ENCODE data around the gene IL15. TPM values are rescaled to one million over a fixed set of nuclear protein-coding genes. Genes with fewer than 3 reads are reported as not detected.

The IL15 gene
- total and polyA plus RNA-seq, 2 of the 4 experiments (the other 2 are of a cell fraction): 5.0 to 5.2 TPM

DNA sequence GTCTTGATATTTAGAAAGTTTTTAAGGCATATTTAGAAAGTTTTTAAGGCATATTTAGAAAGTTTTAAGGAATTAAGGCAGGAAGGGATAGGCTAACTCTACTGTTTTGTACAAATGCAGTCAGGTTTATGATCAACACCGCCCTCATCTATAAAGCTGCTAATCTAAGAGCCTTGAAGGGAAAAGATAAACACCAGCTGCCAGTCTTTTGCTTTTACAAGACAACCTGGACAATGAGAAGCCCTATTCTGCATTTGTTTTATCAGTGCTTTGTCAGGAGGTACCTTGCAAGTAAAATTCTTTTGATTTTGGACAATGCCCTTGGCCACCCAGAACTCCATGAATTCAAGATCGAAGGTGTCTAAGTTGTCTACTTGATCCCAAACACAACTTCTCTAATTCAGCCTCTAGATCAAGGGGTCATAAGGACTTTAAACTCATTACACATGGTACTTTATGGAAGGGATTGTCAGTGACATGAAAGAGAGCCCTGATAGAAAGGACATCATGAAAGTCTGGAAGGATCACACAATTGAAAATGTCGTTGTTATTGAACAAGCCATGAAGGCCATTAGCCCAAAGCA lies 39.8 kb downstream of the IL15 start:
- H2AK5ac ChIP-seq (ENCODE audit: low read depth, low read length): no peak overlapping the region
- H2AK9ac ChIP-seq (replicated peaks; ENCODE audit: low read depth, low read length, poor library complexity): no peak overlapping the region
- H3K4me3 ChIP-seq (ENCODE audit: insufficient read depth, low read depth, low read length): no peak overlapping the region
- dilution Hi-C loops (cut with HindIII; ENCODE audit: low sequenced_read_pairs, unreplicated experiment): no loop called here
- no TSS peak for BruUV-seq (replicated peaks)
- H2BK5ac ChIP-seq (ENCODE audit: low read depth, low read length, poor library complexity, severe bottlenecking): no peak overlapping the region
- POLR2A ChIA-PET (ENCODE audit: unreplicated experiment): no interaction called here
- H2BK20ac ChIP-seq (ENCODE audit: low read depth, low read length): no peak overlapping the region
- in situ Hi-C loops (cut with MboI; ENCODE audit: low sequenced_read_pairs): no loop called here
- no peaks in the 10 kb centered on the region for H3K27me3 ChIP-seq (ENCODE audit: control insufficient read depth, insufficient read depth, low read length)
- ATAC-seq (ENCODE audit: low read depth) (no peak), DNase-seq (no peak)
- no peaks in the 10 kb centered on the region for H3K9me3 ChIP-seq (ENCODE audit: control insufficient read depth, insufficient read depth, low read length)
- no peak overlapping the region for H3K56ac ChIP-seq (ENCODE audit: extremely low read depth, insufficient read depth, low read length)
- no peak overlapping the region for H2BK15ac ChIP-seq (ENCODE audit: low read depth, low read length)
- 100% methylated on average over 2 of the region's 3 CpGs; no CpG with 5 or more reads in 1 of the 2 experiments for WGBS, 2 experiments (ENCODE audit: extremely low coverage in 2 of 2, insufficient read length in 1 of 2)
- H2AFZ ChIP-seq (replicated peaks; ENCODE audit: low read length, poor library complexity): no peak overlapping the region
- CTCF ChIA-PET: interaction anchor here (0.6 to 0.7 kb wide), 2 partner anchors 8 to 290 kb away, joined by 3 read pairs; no protein-coding TSS in a partner anchor
- intact Hi-C loops (cut with micrococcal nuclease): no loop called here
- no peaks in the 10 kb centered on the region for H4K20me1 ChIP-seq (ENCODE audit: insufficient read depth, low read length)
- peaks cover 2% of the 10 kb centered on the region; the same call in 1 of the 2 replicates for H3K4me1 ChIP-seq (ENCODE audit: control insufficient read depth, insufficient read depth, low read length)
- no peak overlapping the region for H4K8ac ChIP-seq (ENCODE audit: low read depth in 2 of 2, low read length in 2 of 2)
- no peak overlapping the region for H3K9ac ChIP-seq (ENCODE audit: low read depth, low read length)
- H3K79me1 ChIP-seq (ENCODE audit: low read depth in 1 of 2, low read length in 2 of 2): no peaks in the 10 kb centered on the region
- no peak overlapping the region for H4K5ac ChIP-seq (ENCODE audit: low read depth, low read length)
- H2BK120ac ChIP-seq (ENCODE audit: low read depth, low read length): no peak overlapping the region
- H3K14ac ChIP-seq (replicated peaks; ENCODE audit: low read depth, low read length): no peak overlapping the region
- H3K27ac ChIP-seq (ENCODE audit: insufficient read depth, low read length): no peak overlapping the region
- no peak overlapping the region for H4K91ac ChIP-seq (ENCODE audit: insufficient read depth, low read depth, low read length)
- no peak overlapping the region for H3K18ac ChIP-seq (ENCODE audit: low read depth, low read length)
- TF ChIP-seq, protein P1, sequence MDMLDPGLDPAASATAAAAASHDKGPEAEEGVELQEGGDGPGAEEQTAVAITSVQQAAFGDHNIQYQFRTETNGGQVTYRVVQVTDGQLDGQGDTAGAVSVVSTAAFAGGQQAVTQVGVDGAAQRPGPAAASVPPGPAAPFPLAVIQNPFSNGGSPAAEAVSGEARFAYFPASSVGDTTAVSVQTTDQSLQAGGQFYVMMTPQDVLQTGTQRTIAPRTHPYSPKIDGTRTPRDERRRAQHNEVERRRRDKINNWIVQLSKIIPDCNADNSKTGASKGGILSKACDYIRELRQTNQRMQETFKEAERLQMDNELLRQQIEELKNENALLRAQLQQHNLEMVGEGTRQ (IDR thresholded peaks at IDR 0.05; ENCODE audit: low read depth, low read length): no peak
- no peak for TF ChIP-seq MXI1 (IDR thresholded peaks at IDR 0.05; ENCODE audit: borderline replicate concordance, low read depth, low read length)
- TF ChIP-seq CEBPB (IDR thresholded peaks at IDR 0.05; ENCODE audit: low read depth, low read length): no peak
- TF ChIP-seq, protein P2, sequence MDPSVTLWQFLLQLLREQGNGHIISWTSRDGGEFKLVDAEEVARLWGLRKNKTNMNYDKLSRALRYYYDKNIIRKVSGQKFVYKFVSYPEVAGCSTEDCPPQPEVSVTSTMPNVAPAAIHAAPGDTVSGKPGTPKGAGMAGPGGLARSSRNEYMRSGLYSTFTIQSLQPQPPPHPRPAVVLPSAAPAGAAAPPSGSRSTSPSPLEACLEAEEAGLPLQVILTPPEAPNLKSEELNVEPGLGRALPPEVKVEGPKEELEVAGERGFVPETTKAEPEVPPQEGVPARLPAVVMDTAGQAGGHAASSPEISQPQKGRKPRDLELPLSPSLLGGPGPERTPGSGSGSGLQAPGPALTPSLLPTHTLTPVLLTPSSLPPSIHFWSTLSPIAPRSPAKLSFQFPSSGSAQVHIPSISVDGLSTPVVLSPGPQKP (IDR thresholded peaks at IDR 0.05; ENCODE audit: borderline replicate concordance, low read depth, low read length): no peak
- no peak for TF ChIP-seq FOS (IDR thresholded peaks at IDR 0.05; ENCODE audit: low read depth, low read length)
- no peak for TF ChIP-seq BHLHE40 (IDR thresholded peaks at IDR 0.05; ENCODE audit: low read depth, low read length)
- TF ChIP-seq RFX5 (IDR thresholded peaks at IDR 0.05; ENCODE audit: low read depth, low read length): no peak
- TF ChIP-seq RAD21 (IDR thresholded peaks at IDR 0.05; ENCODE audit: low read length): no peak
- no peak for TF ChIP-seq MAZ (IDR thresholded peaks at IDR 0.05; ENCODE audit: borderline replicate concordance, low read depth, low read length)
- TF ChIP-seq SMC3 (IDR thresholded peaks at IDR 0.05; ENCODE audit: low read depth, low read length): no peak
- no peak for TF ChIP-seq RCOR1 (IDR thresholded peaks at IDR 0.05; ENCODE audit: insufficient replicate concordance, low read length)
- no peak for TF ChIP-seq CTCF (conservative IDR thresholded peaks at IDR 0.05; ENCODE audit: low read depth, low read length)
- TF ChIP-seq NFE2L2 (IDR thresholded peaks at IDR 0.05; ENCODE audit: low read depth, low read length): no peak
- no peak for TF ChIP-seq MAFK (IDR thresholded peaks at IDR 0.05; ENCODE audit: low read depth, low read length)
- no peak for TF ChIP-seq POLR2A (IDR thresholded peaks at IDR 0.05; ENCODE audit: low read depth, low read length)
- no peak for TF ChIP-seq CHD1 (IDR thresholded peaks at IDR 0.05; ENCODE audit: low read depth, low read length)
- no peak overlapping the region for H3K23ac ChIP-seq (ENCODE audit: low read depth, low read length)
- no peak overlapping the region for H3K4me2 ChIP-seq (ENCODE audit: low read depth, low read length)
- H3K4ac ChIP-seq (ENCODE audit: low read depth, low read length): no peak overlapping the region
- H3K36me3 ChIP-seq (ENCODE audit: control insufficient read depth, insufficient read depth, low read length): no peaks in the 10 kb centered on the region
- no peaks in the 10 kb centered on the region for H3K9me1 ChIP-seq (ENCODE audit: insufficient read depth, low read length)

Data from IMR-90 (cell line).